ENCODE results near the gene RAB11FIP3. TPM values are rescaled to one million over a fixed set of nuclear protein-coding genes. Genes with fewer than 3 reads are reported as not detected.

RAB11FIP3 gene
- total and polyA plus RNA-seq, 10 donors = 12.3 to 52.7 (median 35.5) TPM

- TF ChIP-seq POLR2AphosphoS5 (IDR thresholded peaks at IDR 0.05) (no peak), POLR2A (IDR thresholded peaks at IDR 0.05) (no peak), CTCF (IDR thresholded peaks at IDR 0.05 in 8 of 11, conservative IDR thresholded peaks at IDR 0.05 in 3 of 11) (no peak)
- Histone ChIP-seq H3K4me1 (peaks cover 0 to 15% (median 4%) of the 10 kb centered on the region in 6 donors), H3K27me3 (replicated peaks in 1 of 7) (no peaks in the 10 kb centered on the region), H3K4me3 (no peak overlapping the region), H3K27ac (no peak overlapping the region), H3K36me3 (peaks cover 0 to 74% (median 45%) of the 10 kb centered on the region in 6 donors), H3K9me3 (no peaks in the 10 kb centered on the region)
- intact Hi-C loops (cut with DNase I; ENCODE audit: low total_unique reads) = no loop called here
- WGBS, 5 donors = 83 to 95% (median 93%) methylated on average over 9 of the region's 9 CpGs
- no peak for DNase-seq
Observed at GRCh38 chr16:518858-519257, 93.4 kb downstream of the RAB11FIP3 start.

GRCh38 chr16:519425-519824 is 94.0 kb downstream of the RAB11FIP3 start:
- TF ChIP-seq POLR2AphosphoS5 (IDR thresholded peaks at IDR 0.05) = peak; percentile 54 to 63 (median 62)
- TF ChIP-seq POLR2A (IDR thresholded peaks at IDR 0.05) = no peak
- DNase-seq = no peak
- Histone ChIP-seq H3K4me1 (peaks cover 0 to 20% (median 10%) of the 10 kb centered on the region in 6 donors), H3K4me3 (no peak overlapping the region), H3K27me3 (replicated peaks in 1 of 7) (no peaks in the 10 kb centered on the region), H3K27ac (no peak overlapping the region), H3K9me3 (no peaks in the 10 kb centered on the region), H3K36me3 (peaks cover 0 to 68% (median 45%) of the 10 kb centered on the region in 6 donors)
- intact Hi-C loops (cut with DNase I; ENCODE audit: low total_unique reads) = no loop called here
- WGBS, 5 donors = 82 to 91% (median 84%) methylated on average over 7 to 19 of the region's 19 CpGs

GRCh38 chr16:519841-520687 is 94.6 kb downstream of the RAB11FIP3 start:
- H3K27me3 ChIP-seq (replicated peaks in 1 of 7) = no peaks in the 10 kb centered on the region
- no peak for TF ChIP-seq POLR2AphosphoS5 (IDR thresholded peaks at IDR 0.05)
- TF ChIP-seq POLR2A (IDR thresholded peaks at IDR 0.05) = no peak
- no peak for TF ChIP-seq CTCF (IDR thresholded peaks at IDR 0.05 in 8 of 11, conservative IDR thresholded peaks at IDR 0.05 in 3 of 11)
- no peak overlapping the region for H3K4me3 ChIP-seq
- peaks cover 0 to 27% (median 14%) of the 10 kb centered on the region in 6 donors for H3K4me1 ChIP-seq
- H3K27ac ChIP-seq = no peak overlapping the region
- WGBS, 5 donors = 90 to 96% (median 92%) methylated on average over 10 to 35 of the region's 35 CpGs
- intact Hi-C loops (cut with DNase I; ENCODE audit: low total_unique reads) = no loop called here
- no peak for DNase-seq
- peaks cover 0 to 62% (median 43%) of the 10 kb centered on the region in 6 donors for H3K36me3 ChIP-seq
- no peaks in the 10 kb centered on the region for H3K9me3 ChIP-seq

- Histone ChIP-seq H3K4me3 (no peak overlapping the region), H3K36me3 (peaks cover 0 to 54% (median 36%) of the 10 kb centered on the region in 6 donors), H3K4me1 (peaks cover 6 to 35% (median 21%) of the 10 kb centered on the region in 6 donors), H3K27me3 (replicated peaks in 1 of 7) (no peaks in the 10 kb centered on the region), H3K9me3 (no peaks in the 10 kb centered on the region), H3K27ac (no peak overlapping the region)
- 91 to 97% (median 93%) methylated on average over 13 of the region's 13 CpGs for WGBS, 5 donors
- DNase-seq = no peak
- intact Hi-C loops (cut with DNase I; ENCODE audit: low total_unique reads) = no loop called here
- no peak for TF ChIP-seq CTCF (IDR thresholded peaks at IDR 0.05 in 8 of 11, conservative IDR thresholded peaks at IDR 0.05 in 3 of 11)
- TF ChIP-seq POLR2A (IDR thresholded peaks at IDR 0.05) = no peak
- no peak for TF ChIP-seq POLR2AphosphoS5 (IDR thresholded peaks at IDR 0.05)
Observed at GRCh38 chr16:520847-521246, 95.4 kb downstream of the RAB11FIP3 start.

All from spleen (tissue), 11 donors.